Lung (tissue), 16 donors: ENCODE results near the gene BAX. TPM values are rescaled to one million over a fixed set of nuclear protein-coding genes. Genes with fewer than 3 reads are reported as not detected.

Experiments used
- ATAC-seq: fragments of 200-7000 bp; cut with Tn5 transposase; one replicate; pipeline ENCODE4 v1.9.1; 2020; ENCODE audit warnings: moderate number of reproducible peaks; ENCODE audit not compliant: insufficient read depth, low FRiP score
- DNase-seq, 3 donors: peaks; one replicate each; pipeline ENCODE4 v3.0.0-alpha.2; 2013 to 2017
- H3K27ac ChIP-seq, 2 donors: one replicate each; pipeline ENCODE4 v1.5.1; 2013; ENCODE audit warnings: mild to moderate bottlenecking in 2 of 2, moderate library complexity in 2 of 2, control low read depth in 1 of 2, inconsistent platforms in 1 of 2, low read depth in 1 of 2, low read length in 1 of 2
- H3K27me3 ChIP-seq, 3 donors: one replicate each; pipeline ENCODE4 v1.5.1; 2013; ENCODE audit warnings: low read length in 2 of 3; ENCODE audit not compliant: control insufficient read depth in 3 of 3, insufficient read depth in 3 of 3
- H3K36me3 ChIP-seq, 4 donors: one replicate each; pipeline ENCODE4 v1.5.1; 2013; ENCODE audit warnings: low read length in 4 of 4, mild to moderate bottlenecking in 1 of 4, moderate library complexity in 1 of 4; ENCODE audit not compliant: control insufficient read depth in 4 of 4, insufficient read depth in 4 of 4
- H3K4me1 ChIP-seq, 5 donors: one replicate each; pipeline ENCODE4 v1.5.1; 2013; ENCODE audit warnings: low read length in 5 of 5, mild to moderate bottlenecking in 2 of 5, moderate library complexity in 1 of 5; ENCODE audit not compliant: control insufficient read depth in 5 of 5, insufficient read depth in 5 of 5
- H3K4me3 ChIP-seq: one replicate; pipeline ENCODE4 v1.5.1; 2013; ENCODE audit warnings: mild to moderate bottlenecking, control low read depth, moderate library complexity
- H3K9ac ChIP-seq, 2 donors: one replicate each; pipeline ENCODE4 v1.5.1; 2013; ENCODE audit warnings: low read length in 2 of 2, control low read depth in 1 of 2; ENCODE audit not compliant: insufficient read depth in 1 of 2
- H3K9me3 ChIP-seq, 4 donors: one replicate each; pipeline ENCODE4 v1.5.1; 2013; ENCODE audit warnings: low read length in 3 of 4, mild to moderate bottlenecking in 1 of 4, moderate library complexity in 1 of 4; ENCODE audit not compliant: control insufficient read depth in 4 of 4, insufficient read depth in 3 of 4
- CTCF ChIP-seq: IDR thresholded peaks from 2 replicates; pipeline ENCODE4 v1.5.1; 2012; ENCODE audit warnings: mild to moderate bottlenecking; ENCODE audit errors: control extremely low read depth, extremely low read depth
- WGBS, 2 donors: extraction: QIAGEN DNeasy Blood & Tissue Kit; methylation state at CpG; one replicate each; pipeline ENCODE4 v1.1.7; 2013; 5-methylcytosine and 5-hydroxymethylcytosine counted together
- long read RNA-seq, 5 donors: transcript quantifications; one replicate each; lab custom pipeline, GENCODE V29; 2026
- polyA plus RNA-seq, 2 donors: library from polyadenylated mRNA; stranded (reverse); fragments of 200-250 nt; gene quantifications; one replicate each; pipeline ENCODE4 v1.2.1, GENCODE V29; 2013
- total RNA-seq, 2 donors: library from RNA; depleted of rRNA in 1 of 2; stranded (reverse); fragments of >200 nt in 1 of 2; gene quantifications; one replicate each; pipeline ENCODE4 v1.2.1, GENCODE V29; 2014 to 2021
- donor health status: control.
- donor health status: control.
- donor health status: Bipolar disorder and iron deficiency.
- donor health status: healthy.
- donor health status: DM: yes; HTN: yes; CAD: no.

The BAX gene
- total RNA-seq (100 to 1,000 TPM in 1 of 2 donors, 10 to 100 TPM in 1; 25.9 to 109 TPM), polyA plus RNA-seq (100 to 1,000 TPM in 1 of 2 donors, 10 to 100 TPM in 1; 99.0 to 121 TPM)
- long read RNA-seq, donor 1, transcript BAX-202 (6 exons, 793 nt), result major isoform, 34 of 43 reads
- long read RNA-seq, donor 1, partial matches to known transcripts, result 6 of 43 reads
- long read RNA-seq, donor 1, other reads (novel, unspliced or antisense), result 0 of 43 reads
- long read RNA-seq, donor 2, transcript BAX-202 (6 exons, 793 nt), result major isoform, 11 of 14 reads
- long read RNA-seq, donor 2, partial matches to known transcripts, result 0 of 14 reads
- long read RNA-seq, donor 2, other reads (novel, unspliced or antisense), result 0 of 14 reads
- long read RNA-seq, donor 3, transcript BAX-202 (6 exons, 793 nt), result major isoform, 16 of 17 reads
- long read RNA-seq, donor 3, partial matches to known transcripts, result 0 of 17 reads
- long read RNA-seq, donor 3, other reads (novel, unspliced or antisense), result 0 of 17 reads
- long read RNA-seq, donor 4, transcript BAX-202 (6 exons, 793 nt), result major isoform, 11 of 13 reads
- long read RNA-seq, donor 4, partial matches to known transcripts, result 0 of 13 reads
- long read RNA-seq, donor 4, other reads (novel, unspliced or antisense), result 0 of 13 reads
- long read RNA-seq, donor 5, transcript BAX-202 (6 exons, 793 nt), result major isoform, 25 of 28 reads
- long read RNA-seq, donor 5, partial matches to known transcripts, result 0 of 28 reads
- long read RNA-seq, donor 5, other reads (novel, unspliced or antisense), result 0 of 28 reads

GRCh38 chr19:48954595-48955307 lies at the start of gene BAX:
Gene BAX (plus strand): TSS chr19:48954875. CDS start chr19:48954929, 54 bp downstream.
- peak; percentile 93 to 96 (median 96) for DNase-seq
- WGBS, 2 donors, result 0 to 1% methylated on average over 67 to 71 of the region's 71 CpGs
- Histone ChIP-seq H3K4me1 (peaks cover 0 to 9% (median 7%) of the 10 kb centered on the region in 5 donors), H3K27me3 (no peaks in the 10 kb centered on the region), H3K9ac (peak within 1 kb of the TSS; percentile 63 to 67), H3K9me3 (no peaks in the 10 kb centered on the region), H3K4me3 (peak within 1 kb of the TSS; percentile 86), H3K36me3 (peaks cover 0 to 4% (median under 1%) of the 10 kb centered on the region in 4 donors), H3K27ac (peak within 1 kb of the TSS; percentile 73 to 79)
- TF ChIP-seq CTCF, result no peak
- peak; percentile 90 for ATAC-seq

- H3K4me3 ChIP-seq, result no peak overlapping the region
- H3K27me3 ChIP-seq, result no peaks in the 10 kb centered on the region
- peaks cover 9 to 44% (median 23%) of the 10 kb centered on the region in 4 donors for H3K36me3 ChIP-seq
- 82 to 89% methylated on average over 14 of the region's 14 CpGs for WGBS, 2 donors
- ATAC-seq, result no peak
- H3K9me3 ChIP-seq, result no peaks in the 10 kb centered on the region
- H3K9ac ChIP-seq, result no peak overlapping the region
- DNase-seq, result no peak
- peak overlapping the region in 1 of 2 donors; percentile 26 for H3K27ac ChIP-seq
- peaks cover 0 to 17% (median 5%) of the 10 kb centered on the region in 5 donors for H3K4me1 ChIP-seq
- no peak for TF ChIP-seq CTCF
These were observed 49.0 kb upstream of the BAX start for GRCh38 chr19:48905664-48906063.

- Histone ChIP-seq H3K4me3 (no peak overlapping the region), H3K36me3 (peaks cover 9 to 49% (median 29%) of the 10 kb centered on the region in 4 donors), H3K9me3 (no peaks in the 10 kb centered on the region), H3K27ac (no peak overlapping the region), H3K27me3 (no peaks in the 10 kb centered on the region), H3K9ac (no peak overlapping the region), H3K4me1 (peaks cover 0 to 17% (median 0%) of the 10 kb centered on the region in 5 donors)
- TF ChIP-seq CTCF, result no peak
- DNase-seq (no peak), ATAC-seq (no peak)
- WGBS, 2 donors, result 96 to 97% methylated on average over 10 of the region's 10 CpGs
These were observed 48.4 kb upstream of the BAX start for GRCh38 chr19:48906324-48906723.
